ENCODE results near the gene SLC7A14.

The SLC7A14 gene

GRCh38 chr3:170500462-170500861 lies 85.4 kb downstream of the SLC7A14 start:
- Histone ChIP-seq H3K27me3 (replicated peaks; ENCODE audit: insufficient read depth, low read length) (no peaks in the 10 kb centered on the region), H3K4me1 (ENCODE audit: low read length) (no peaks in the 10 kb centered on the region), H3K27ac (ENCODE audit: low read length) (no peak overlapping the region), H3K4me2 (ENCODE audit: low read depth, low read length) (no peak overlapping the region), H3K9ac (ENCODE audit: low read length) (no peak overlapping the region), H3K36me3 (replicated peaks; ENCODE audit: insufficient read depth, low read length) (no peaks in the 10 kb centered on the region), H4K20me1 (ENCODE audit: insufficient read depth, low read length) (no peaks in the 10 kb centered on the region), H3K4me3 (ENCODE audit: low read length) (no peak overlapping the region), H3K9me2 (replicated peaks; ENCODE audit: insufficient read depth, low read length) (no peaks in the 10 kb centered on the region), H3K79me2 (ENCODE audit: low read length) (no peaks in the 10 kb centered on the region), H2AFZ (ENCODE audit: low read length) (no peak overlapping the region), H3K9me3 (replicated peaks; ENCODE audit: insufficient read depth, low read length) (no peaks in the 10 kb centered on the region), H3F3A (ENCODE audit: insufficient read depth, low read length) (no peaks in the 10 kb centered on the region)
- no peak for DNase-seq
- no peak for TF ChIP-seq CTCF (IDR thresholded peaks at IDR 0.05; ENCODE audit: low read length)
- no peak for TF ChIP-seq EZH2phosphoT487 (IDR thresholded peaks at IDR 0.05; ENCODE audit: low read length)
- TF ChIP-seq EZH2 (optimal IDR thresholded peaks at IDR 0.05; ENCODE audit: low read depth, low read length): no peak

GRCh38 chr3:170499562-170500156 lies 86.2 kb downstream of the SLC7A14 start:
- Histone ChIP-seq H4K20me1 (ENCODE audit: insufficient read depth, low read length) (no peaks in the 10 kb centered on the region), H2AFZ (ENCODE audit: low read length) (no peak overlapping the region), H3K9me2 (replicated peaks; ENCODE audit: insufficient read depth, low read length) (no peaks in the 10 kb centered on the region), H3K9me3 (replicated peaks; ENCODE audit: insufficient read depth, low read length) (no peaks in the 10 kb centered on the region), H3F3A (ENCODE audit: insufficient read depth, low read length) (no peaks in the 10 kb centered on the region), H3K27ac (ENCODE audit: low read length) (no peak overlapping the region), H3K4me1 (ENCODE audit: low read length) (no peaks in the 10 kb centered on the region), H3K4me2 (ENCODE audit: low read depth, low read length) (no peak overlapping the region), H3K27me3 (replicated peaks; ENCODE audit: insufficient read depth, low read length) (no peaks in the 10 kb centered on the region), H3K9ac (ENCODE audit: low read length) (no peak overlapping the region), H3K36me3 (replicated peaks; ENCODE audit: insufficient read depth, low read length) (no peaks in the 10 kb centered on the region), H3K4me3 (ENCODE audit: low read length) (no peak overlapping the region), H3K79me2 (ENCODE audit: low read length) (no peaks in the 10 kb centered on the region)
- TF ChIP-seq EZH2phosphoT487 (IDR thresholded peaks at IDR 0.05; ENCODE audit: low read length): no peak
- peak; percentile 62 for TF ChIP-seq CTCF (IDR thresholded peaks at IDR 0.05; ENCODE audit: low read length)
- DNase-seq: peak; percentile 49

GRCh38 chr3:170497207-170498095 lies 88.4 kb downstream of the SLC7A14 start:
- Histone ChIP-seq H3K27ac (ENCODE audit: low read length) (no peak overlapping the region), H3K4me1 (ENCODE audit: low read length) (no peaks in the 10 kb centered on the region), H3K79me2 (ENCODE audit: low read length) (no peaks in the 10 kb centered on the region), H3K9me3 (replicated peaks; ENCODE audit: insufficient read depth, low read length) (no peaks in the 10 kb centered on the region), H3K4me3 (ENCODE audit: low read length) (no peak overlapping the region), H4K20me1 (ENCODE audit: insufficient read depth, low read length) (no peaks in the 10 kb centered on the region), H3F3A (ENCODE audit: insufficient read depth, low read length) (no peaks in the 10 kb centered on the region), H3K36me3 (replicated peaks; ENCODE audit: insufficient read depth, low read length) (no peaks in the 10 kb centered on the region), H3K27me3 (replicated peaks; ENCODE audit: insufficient read depth, low read length) (no peaks in the 10 kb centered on the region), H3K9me2 (replicated peaks; ENCODE audit: insufficient read depth, low read length) (no peaks in the 10 kb centered on the region), H3K4me2 (ENCODE audit: low read depth, low read length) (no peak overlapping the region), H3K9ac (ENCODE audit: low read length) (no peak overlapping the region), H2AFZ (ENCODE audit: low read length) (no peak overlapping the region)
- no peak for DNase-seq
- TF ChIP-seq EZH2 (optimal IDR thresholded peaks at IDR 0.05; ENCODE audit: low read depth, low read length): no peak
- no peak for TF ChIP-seq CTCF (IDR thresholded peaks at IDR 0.05; ENCODE audit: low read length)
- no peak for TF ChIP-seq EZH2phosphoT487 (IDR thresholded peaks at IDR 0.05; ENCODE audit: low read length)
